Keratinocyte (primary cell): ENCODE data around the gene MAP7. TPM values are rescaled to one million over a fixed set of nuclear protein-coding genes. Genes with fewer than 3 reads are reported as not detected.

Source experiments
- DNase-seq: peaks from one replicate; pipeline ENCODE4 v3.0.0-alpha.2; 2011; ENCODE audit warnings: low read depth, missing footprints, low spot score
- FAIRE-seq: peaks from 2 replicates; lab custom pipeline; 2011; peaks lifted over from hg19 to GRCh38; lab: Jason Lieb, UNC
- H2AFZ ChIP-seq: 2 replicates; pipeline ENCODE4 v1.6.0; 2012; ENCODE audit warnings: low read length, control low read depth, inconsistent platforms; ENCODE audit not compliant: control insufficient read depth
- H3K27ac ChIP-seq: 2 replicates; pipeline ENCODE4 v1.5.1; 2011; ENCODE audit warnings: low read length; ENCODE audit not compliant: control insufficient read depth, insufficient read depth
- H3K27me3 ChIP-seq: 3 replicates; pipeline ENCODE4 v1.6.0; 2011; ENCODE audit warnings: low read length; ENCODE audit not compliant: control insufficient read depth, insufficient read depth; ENCODE audit errors: extremely low read depth
- H3K36me3 ChIP-seq, 2 experiments: 2 replicates in 1 of 2; 3 replicates in 1 of 2; pipeline ENCODE4 v1.5.1; 2011; ENCODE audit warnings: low read length in 2 of 2, mild to moderate bottlenecking in 1 of 2; ENCODE audit not compliant: control insufficient read depth in 2 of 2, insufficient read depth in 2 of 2; ENCODE audit errors: extremely low read depth in 1 of 2
- H3K4me1 ChIP-seq: 3 replicates; pipeline ENCODE4 v1.5.1; 2011; ENCODE audit warnings: low read length; ENCODE audit not compliant: control insufficient read depth, insufficient read depth; ENCODE audit errors: extremely low read depth
- H3K4me2 ChIP-seq: 3 replicates; pipeline ENCODE4 v1.6.0; 2011; ENCODE audit warnings: low read depth, low read length; ENCODE audit not compliant: control insufficient read depth, insufficient read depth; ENCODE audit errors: extremely low read depth
- H3K4me3 ChIP-seq, 3 experiments: fragments of 200-600 bp in 1 of 3; sonication (generic) in 1 of 3; 2 replicates in 2 of 3; 3 replicates in 1 of 3; pipeline ENCODE4 v1.5.1; 2011 to 2016; ENCODE audit warnings: low read length in 3 of 3, mild to moderate bottlenecking in 3 of 3, control low read depth in 2 of 3, inconsistent platforms in 1 of 3, low read depth in 1 of 3, mixed read lengths in 1 of 3, mixed run types in 1 of 3, moderate library complexity in 1 of 3; ENCODE audit not compliant: control insufficient read depth in 2 of 3, insufficient read depth in 2 of 3; ENCODE audit errors: extremely low read depth in 1 of 3
- H3K79me2 ChIP-seq: 2 replicates; pipeline ENCODE4 v1.6.0; 2012; ENCODE audit warnings: low read length; ENCODE audit not compliant: control insufficient read depth, insufficient read depth
- H3K9ac ChIP-seq: 3 replicates; pipeline ENCODE4 v1.6.0; 2011; ENCODE audit warnings: low read length; ENCODE audit not compliant: control insufficient read depth, insufficient read depth; ENCODE audit errors: extremely low read depth
- H3K9me1 ChIP-seq: 3 replicates; pipeline ENCODE4 v1.6.0; 2011; ENCODE audit warnings: low read length; ENCODE audit not compliant: control insufficient read depth, insufficient read depth; ENCODE audit errors: extremely low read depth
- H3K9me3 ChIP-seq: 2 replicates; pipeline ENCODE4 v1.5.1; 2012; ENCODE audit warnings: low read depth, low read length; ENCODE audit not compliant: control insufficient read depth
- H4K20me1 ChIP-seq: 3 replicates; pipeline ENCODE4 v1.6.0; 2011; ENCODE audit warnings: low read length; ENCODE audit not compliant: control insufficient read depth, insufficient read depth; ENCODE audit errors: extremely low read depth
- CTCF ChIP-seq, 3 experiments: IDR thresholded peaks in 1 of 3; conservative IDR thresholded peaks in 1 of 3; optimal IDR thresholded peaks in 1 of 3; 2 replicates in 2 of 3; 3 replicates in 1 of 3; pipeline versions ENCODE3 to v1.5.1; 2011; ENCODE audit warnings: low read length in 3 of 3, mild to moderate bottlenecking in 3 of 3, moderate library complexity in 2 of 3, control low read depth in 1 of 3, inconsistent platforms in 1 of 3; ENCODE audit not compliant: insufficient read depth in 2 of 3; ENCODE audit errors: extremely low read depth in 1 of 3
- EZH2 ChIP-seq: IDR thresholded peaks from one replicate; pipeline ENCODE4 v1.6.1; 2012; ENCODE audit warnings: inconsistent platforms, mild to moderate bottlenecking, low read length, moderate library complexity
- dilution Hi-C: fragments of 300-500 bp; cut with MboI; formaldehyde crosslinking; loops from one replicate; pipeline ENCODE4 v1.7.0; 2020; ENCODE audit warnings: low sequenced_read_pairs; ENCODE audit not compliant: extremely low pct_ligation_motif_present
- polyA plus RNA-seq, 5 experiments: library from polyadenylated mRNA; depleted of rRNA in 3 of 5; stranded (reverse) in 3 of 5; stranded (forward) in 1 of 5; unstranded in 1 of 5; fragments of >200 nt; gene quantifications; 1 replicate in 1 of 5; 2 replicates in 3 of 5; 3 replicates in 1 of 5; pipeline versions ENCODE4 v1.2.1 to v1.2.3, GENCODE V29; 2011 to 2012; ENCODE audit warnings: missing spikeins in 2 of 5, low read depth in 1 of 5, low replicate concordance in 1 of 5

Gene MAP7
- polyA plus RNA-seq, 1 donor (not counting 4 experiments of a cell fraction or from before 2014, with no cell fraction given) = 11.8 TPM

DNA sequence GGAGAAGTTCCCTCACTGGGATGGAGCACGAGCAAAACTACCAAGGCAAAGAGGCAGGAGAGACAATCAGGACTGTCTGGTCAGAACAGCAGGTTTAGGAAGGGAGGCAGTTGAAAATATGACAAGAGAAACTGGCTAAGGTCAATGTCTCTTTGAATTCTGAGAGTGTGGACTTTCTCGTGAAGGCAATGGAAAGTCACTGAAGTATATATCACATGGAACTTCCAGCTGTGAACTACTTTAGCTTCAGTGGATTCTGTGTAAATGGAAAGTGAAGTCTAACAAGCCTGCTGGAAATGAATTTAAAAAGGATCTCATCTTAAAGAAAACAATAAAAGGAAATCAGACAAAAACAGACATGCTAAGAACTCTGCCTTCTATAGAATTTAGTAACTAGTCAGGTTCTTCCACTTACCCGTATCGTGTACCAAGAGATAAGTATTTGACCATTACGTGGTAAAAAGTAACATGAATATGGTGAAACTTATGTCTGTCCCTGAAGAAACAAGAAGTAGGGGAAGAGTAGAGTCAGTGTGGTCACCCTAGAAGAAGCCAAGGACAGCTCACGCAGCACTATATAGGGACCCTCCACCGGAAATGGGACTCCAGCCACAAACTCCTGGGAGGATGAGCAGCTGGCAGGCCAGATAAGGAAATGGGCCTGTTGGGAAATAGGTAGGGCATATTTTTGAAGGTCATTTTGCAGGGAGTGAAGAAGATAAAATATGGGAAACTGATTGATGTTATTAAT is 123.4 kb downstream of the MAP7 start:
- no peak for FAIRE-seq
- Histone ChIP-seq H3K9ac (no peak overlapping the region), H3K36me3 (peaks cover 0 to 2% of the 10 kb centered on the region in 2 experiments), H3K27ac (no peak overlapping the region), H3K9me1 (no peaks in the 10 kb centered on the region), H3K79me2 (peaks cover 2% of the 10 kb centered on the region), H3K4me3 (no peak overlapping the region), H3K4me2 (no peak overlapping the region), H2AFZ (no peak overlapping the region), H3K4me1 (no peaks in the 10 kb centered on the region), H4K20me1 (no peaks in the 10 kb centered on the region), H3K27me3 (no peaks in the 10 kb centered on the region), H3K9me3 (no peaks in the 10 kb centered on the region)
- DNase-seq = no peak
- TF ChIP-seq CTCF (optimal IDR thresholded peaks at IDR 0.05 in 1 of 3, IDR thresholded peaks at IDR 0.05 in 1 of 3, conservative IDR thresholded peaks at IDR 0.05 in 1 of 3; ENCODE audit: extremely low read depth in 1 of 3, insufficient read depth in 2 of 3, low read length in 3 of 3) = no peak
- no peak for TF ChIP-seq EZH2
- dilution Hi-C loops = no loop called here

DNA sequence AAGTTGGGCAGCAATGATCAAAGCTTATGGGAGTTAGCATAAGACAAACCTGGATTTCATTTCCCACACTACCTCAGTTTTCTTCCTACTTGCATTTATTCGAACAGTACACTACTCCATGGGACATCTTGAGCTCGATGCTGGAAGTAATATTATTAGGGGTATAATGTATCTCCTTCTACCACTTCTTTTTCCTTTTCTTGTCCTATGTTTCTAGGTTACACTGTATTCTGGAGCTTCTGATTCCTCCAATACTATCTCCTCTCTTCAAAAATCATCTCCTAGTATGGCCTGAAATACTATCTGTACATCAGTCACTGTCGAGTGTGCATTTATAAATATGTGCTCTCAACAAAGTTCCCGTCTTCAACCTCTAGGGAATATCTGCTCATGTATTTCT is 124.4 kb downstream of the MAP7 start:
- FAIRE-seq (no peak), DNase-seq (no peak)
- no peak overlapping the region for H3K9ac ChIP-seq
- no peaks in the 10 kb centered on the region for H3K27me3 ChIP-seq
- no peaks in the 10 kb centered on the region for H4K20me1 ChIP-seq
- H3K9me3 ChIP-seq = no peaks in the 10 kb centered on the region
- no peaks in the 10 kb centered on the region for H3K4me1 ChIP-seq
- peaks cover 1% of the 10 kb centered on the region for H3K79me2 ChIP-seq
- H3K4me3 ChIP-seq = no peak overlapping the region
- dilution Hi-C loops = no loop called here
- no peak for TF ChIP-seq CTCF (optimal IDR thresholded peaks at IDR 0.05 in 1 of 3, IDR thresholded peaks at IDR 0.05 in 1 of 3, conservative IDR thresholded peaks at IDR 0.05 in 1 of 3; ENCODE audit: extremely low read depth in 1 of 3, insufficient read depth in 2 of 3, low read length in 3 of 3)
- TF ChIP-seq EZH2 = no peak
- H3K9me1 ChIP-seq = no peaks in the 10 kb centered on the region
- H3K36me3 ChIP-seq = no peaks in the 10 kb centered on the region
- H3K27ac ChIP-seq = no peak overlapping the region
- H2AFZ ChIP-seq = no peak overlapping the region
- H3K4me2 ChIP-seq = no peak overlapping the region
